ENCODE data around the gene KIAA0753.

The KIAA0753 gene

GRCh38 chr17:6681176-6681575 is 40.7 kb upstream of the KIAA0753 start:
- no peak overlapping the region for H3K4me2 ChIP-seq (ENCODE audit: low read length)
- no peak for TF ChIP-seq EZH2 (IDR thresholded peaks at IDR 0.05; ENCODE audit: borderline replicate concordance, low read length)
- no peaks in the 10 kb centered on the region for H3F3A ChIP-seq (ENCODE audit: insufficient read depth, low read length)
- H3K27me3 ChIP-seq (ENCODE audit: insufficient read depth, low read length): no peaks in the 10 kb centered on the region
- no peak overlapping the region for H2AFZ ChIP-seq (ENCODE audit: low read length)
- H4K20me1 ChIP-seq (ENCODE audit: insufficient read depth, low read length): no peaks in the 10 kb centered on the region
- H3K36me3 ChIP-seq (ENCODE audit: insufficient read depth, low read length): no peaks in the 10 kb centered on the region
- no peaks in the 10 kb centered on the region for H3K4me1 ChIP-seq (ENCODE audit: insufficient read depth, low read length, severe bottlenecking)
- no peak overlapping the region for H3K27ac ChIP-seq (ENCODE audit: low read depth, low read length, poor library complexity, severe bottlenecking)
- no peaks in the 10 kb centered on the region for H3K9me2 ChIP-seq (ENCODE audit: low read depth, low read length)
- H3K9ac ChIP-seq (ENCODE audit: low read length): no peak overlapping the region
- no peaks in the 10 kb centered on the region for H3K79me2 ChIP-seq (ENCODE audit: insufficient read depth, low read length)
- H3K4me3 ChIP-seq (ENCODE audit: low read depth, low read length, poor library complexity, severe bottlenecking): no peak overlapping the region
- H3K9me3 ChIP-seq (ENCODE audit: low read length): no peaks in the 10 kb centered on the region

- H3F3A ChIP-seq (ENCODE audit: insufficient read depth, low read length): no peaks in the 10 kb centered on the region
- TF ChIP-seq CTCF (IDR thresholded peaks at IDR 0.05; ENCODE audit: low read length) (no peak), EZH2 (IDR thresholded peaks at IDR 0.05; ENCODE audit: borderline replicate concordance, low read length) (no peak)
- H3K27ac ChIP-seq (ENCODE audit: low read depth, low read length, poor library complexity, severe bottlenecking): no peak overlapping the region
Observed at GRCh38 chr17:6679241-6679640, 38.7 kb upstream of the KIAA0753 start.

GRCh38 chr17:6677946-6678345 is 37.4 kb upstream of the KIAA0753 start:
- no peaks in the 10 kb centered on the region for H3K4me1 ChIP-seq (ENCODE audit: insufficient read depth, low read length, severe bottlenecking)
- H3K4me2 ChIP-seq (ENCODE audit: low read length): no peak overlapping the region
- H3K36me3 ChIP-seq (ENCODE audit: insufficient read depth, low read length): no peaks in the 10 kb centered on the region
- no peaks in the 10 kb centered on the region for H3K27me3 ChIP-seq (ENCODE audit: insufficient read depth, low read length)
- H3K79me2 ChIP-seq (ENCODE audit: insufficient read depth, low read length): no peaks in the 10 kb centered on the region
- no peak overlapping the region for H3K9ac ChIP-seq (ENCODE audit: low read length)
- H4K20me1 ChIP-seq (ENCODE audit: insufficient read depth, low read length): no peaks in the 10 kb centered on the region
- H3F3A ChIP-seq (ENCODE audit: insufficient read depth, low read length): no peaks in the 10 kb centered on the region
- H3K9me3 ChIP-seq (ENCODE audit: low read length): no peaks in the 10 kb centered on the region
- H2AFZ ChIP-seq (ENCODE audit: low read length): no peak overlapping the region
- no peak overlapping the region for H3K4me3 ChIP-seq (ENCODE audit: low read depth, low read length, poor library complexity, severe bottlenecking)
- TF ChIP-seq EZH2 (IDR thresholded peaks at IDR 0.05; ENCODE audit: borderline replicate concordance, low read length): no peak
- TF ChIP-seq CTCF (IDR thresholded peaks at IDR 0.05; ENCODE audit: low read length): no peak
- no peak overlapping the region for H3K27ac ChIP-seq (ENCODE audit: low read depth, low read length, poor library complexity, severe bottlenecking)
- H3K9me2 ChIP-seq (ENCODE audit: low read depth, low read length): no peaks in the 10 kb centered on the region

More at GRCh38 chr17:6679241-6679640, 38.7 kb upstream of the KIAA0753 start:
- no peaks in the 10 kb centered on the region for H3K9me2 ChIP-seq (ENCODE audit: low read depth, low read length)
- H3K36me3 ChIP-seq (ENCODE audit: insufficient read depth, low read length): no peaks in the 10 kb centered on the region
- no peaks in the 10 kb centered on the region for H3K79me2 ChIP-seq (ENCODE audit: insufficient read depth, low read length)
- no peak overlapping the region for H3K4me3 ChIP-seq (ENCODE audit: low read depth, low read length, poor library complexity, severe bottlenecking)
- no peak overlapping the region for H2AFZ ChIP-seq (ENCODE audit: low read length)
- H3K9me3 ChIP-seq (ENCODE audit: low read length): no peaks in the 10 kb centered on the region
- no peaks in the 10 kb centered on the region for H4K20me1 ChIP-seq (ENCODE audit: insufficient read depth, low read length)
- no peaks in the 10 kb centered on the region for H3K27me3 ChIP-seq (ENCODE audit: insufficient read depth, low read length)
- H3K4me1 ChIP-seq (ENCODE audit: insufficient read depth, low read length, severe bottlenecking): no peaks in the 10 kb centered on the region
- no peak overlapping the region for H3K9ac ChIP-seq (ENCODE audit: low read length)
- H3K4me2 ChIP-seq (ENCODE audit: low read length): no peak overlapping the region

- H3K4me1 ChIP-seq (ENCODE audit: insufficient read depth, low read length, severe bottlenecking): no peaks in the 10 kb centered on the region
- no peak overlapping the region for H2AFZ ChIP-seq (ENCODE audit: low read length)
- H3K9ac ChIP-seq (ENCODE audit: low read length): no peak overlapping the region
- H4K20me1 ChIP-seq (ENCODE audit: insufficient read depth, low read length): no peaks in the 10 kb centered on the region
- H3K9me3 ChIP-seq (ENCODE audit: low read length): no peaks in the 10 kb centered on the region
- H3K36me3 ChIP-seq (ENCODE audit: insufficient read depth, low read length): no peaks in the 10 kb centered on the region
- H3F3A ChIP-seq (ENCODE audit: insufficient read depth, low read length): no peaks in the 10 kb centered on the region
- H3K4me2 ChIP-seq (ENCODE audit: low read length): no peak overlapping the region
- no peak overlapping the region for H3K4me3 ChIP-seq (ENCODE audit: low read depth, low read length, poor library complexity, severe bottlenecking)
- H3K79me2 ChIP-seq (ENCODE audit: insufficient read depth, low read length): no peaks in the 10 kb centered on the region
- no peak for TF ChIP-seq EZH2 (IDR thresholded peaks at IDR 0.05; ENCODE audit: borderline replicate concordance, low read length)
- no peak for TF ChIP-seq CTCF (IDR thresholded peaks at IDR 0.05; ENCODE audit: low read length)
- H3K27me3 ChIP-seq (ENCODE audit: insufficient read depth, low read length): no peaks in the 10 kb centered on the region
- no peaks in the 10 kb centered on the region for H3K9me2 ChIP-seq (ENCODE audit: low read depth, low read length)
- no peak overlapping the region for H3K27ac ChIP-seq (ENCODE audit: low read depth, low read length, poor library complexity, severe bottlenecking)
Observed at GRCh38 chr17:6677158-6677831, 36.8 kb upstream of the KIAA0753 start.
